ENCODE results near the gene C5AR2. TPM values are rescaled to one million over a fixed set of nuclear protein-coding genes. Genes with fewer than 3 reads are reported as not detected.
"Not testable (repeated sequence)": the region's sequence is repeated elsewhere in the genome, so short reads cannot be mapped to it uniquely, and the experiment has no call there.

The C5AR2 gene
- total RNA-seq, 1 experiment from 2014 or later: not detected

- no peak overlapping the region for H2BK12ac ChIP-seq (ENCODE audit: insufficient read length, low read depth, low read length)
- no peak overlapping the region for H3K56ac ChIP-seq (ENCODE audit: insufficient read length, low read depth, low read length)
- peak; percentile 53 for DNase-seq
- no peak overlapping the region for H3K4ac ChIP-seq (ENCODE audit: low read depth, low read length)
- no peaks in the 10 kb centered on the region for H3K4me1 Mint-ChIP-seq
- TF ChIP-seq CTCF (conservative IDR thresholded peaks at IDR 0.05): no peak
- WGBS (ENCODE audit: extremely low coverage, insufficient read length, low lambda C conversion rate): no CpG with 5 or more reads among the region's 13 CpGs
- no peak overlapping the region for H4K91ac ChIP-seq (ENCODE audit: insufficient read length, low read depth, low read length)
- no peak overlapping the region for H3K18ac ChIP-seq (ENCODE audit: insufficient read length, low read depth, low read length)
- H2BK5ac ChIP-seq (ENCODE audit: insufficient read length, low read length): no peak overlapping the region
- no peak overlapping the region for H2BK120ac ChIP-seq (ENCODE audit: low read depth, low read length, poor library complexity, severe bottlenecking)
- H3K36me3 Mint-ChIP-seq (ENCODE audit: insufficient read depth in 1 of 3, low read depth in 3 of 3): peaks cover 56 to 84% (median 72%) of the 10 kb centered on the region in 3 experiments
- no peaks in the 10 kb centered on the region for H3K9me3 ChIP-seq (ENCODE audit: control insufficient read depth, low read depth, low read length)
- H3K79me1 ChIP-seq (ENCODE audit: insufficient read depth, low read depth, low read length, poor library complexity, severe bottlenecking): no peaks in the 10 kb centered on the region
- H3K23ac ChIP-seq (ENCODE audit: insufficient read length, low read depth, low read length): no peak overlapping the region
- H3K14ac ChIP-seq (ENCODE audit: insufficient read depth, low read length): no peak overlapping the region
- no peak overlapping the region for H3K4me3 Mint-ChIP-seq
- H2BK20ac ChIP-seq (ENCODE audit: low read depth, low read length, poor library complexity, severe bottlenecking): no peak overlapping the region
- no peak overlapping the region; a peak in 1 of 7 replicates for H3K27ac Mint-ChIP-seq
- H3K27me3 Mint-ChIP-seq (ENCODE audit: low read depth): no peaks in the 10 kb centered on the region
- no peaks in the 10 kb centered on the region for H3K9me3 Mint-ChIP-seq
- no peak overlapping the region for H3K4me2 ChIP-seq (ENCODE audit: insufficient read depth, insufficient read length, low read length)
- H3K4me1 ChIP-seq (ENCODE audit: insufficient read depth, low read length): no peaks in the 10 kb centered on the region
- H2AFZ ChIP-seq (ENCODE audit: low read length): no peak overlapping the region
- no peak overlapping the region for H3K27ac ChIP-seq (ENCODE audit: insufficient read length, low read depth, low read length)
- H3K79me2 ChIP-seq (ENCODE audit: insufficient read depth, low read length): no peaks in the 10 kb centered on the region
- no peak overlapping the region for H2AK5ac ChIP-seq (ENCODE audit: insufficient read length, low read length)
- no peak overlapping the region for H3T11ph ChIP-seq (ENCODE audit: low read length)
- no peaks in the 10 kb centered on the region for H3K27me3 ChIP-seq (ENCODE audit: insufficient read depth, low read length)
- H3K23me2 ChIP-seq (ENCODE audit: insufficient read length, low read depth, low read length, poor library complexity, severe bottlenecking): no peaks in the 10 kb centered on the region
- H4K20me1 ChIP-seq (ENCODE audit: control insufficient read depth, insufficient read depth, insufficient read length): no peaks in the 10 kb centered on the region
- no peak overlapping the region for H4K8ac ChIP-seq (replicated peaks; ENCODE audit: insufficient read length, low read depth, low read length)
- H2BK15ac ChIP-seq (ENCODE audit: low read depth, low read length): no peak overlapping the region
- no peak overlapping the region for H3K9ac ChIP-seq (ENCODE audit: extremely low read depth, insufficient read length, low read length)
- H4K5ac ChIP-seq (ENCODE audit: insufficient read length, low read depth, low read length): no peak overlapping the region
These were observed 32.0 kb downstream of the C5AR2 start for GRCh38 chr19:47363758-47364531.

- not testable (repeated sequence) for H2BK15ac ChIP-seq (ENCODE audit: low read depth, low read length); H4K20me1 ChIP-seq (ENCODE audit: control insufficient read depth, insufficient read depth, insufficient read length); H2BK5ac ChIP-seq (ENCODE audit: insufficient read length, low read length); H3K4me2 ChIP-seq (ENCODE audit: insufficient read depth, insufficient read length, low read length); H3K79me2 ChIP-seq (ENCODE audit: insufficient read depth, low read length); H3K4me1 ChIP-seq (ENCODE audit: insufficient read depth, low read length); H3K18ac ChIP-seq (ENCODE audit: insufficient read length, low read depth, low read length); H3K23me2 ChIP-seq (ENCODE audit: insufficient read length, low read depth, low read length, poor library complexity, severe bottlenecking); H3K27ac Mint-ChIP-seq; H3K27me3 Mint-ChIP-seq (ENCODE audit: low read depth); H3K9me3 ChIP-seq (ENCODE audit: control insufficient read depth, low read depth, low read length); H2BK20ac ChIP-seq (ENCODE audit: low read depth, low read length, poor library complexity, severe bottlenecking); H3T11ph ChIP-seq (ENCODE audit: low read length); H4K91ac ChIP-seq (ENCODE audit: insufficient read length, low read depth, low read length); H3K23ac ChIP-seq (ENCODE audit: insufficient read length, low read depth, low read length); DNase-seq; H3K4me3 Mint-ChIP-seq; H4K8ac ChIP-seq (replicated peaks; ENCODE audit: insufficient read length, low read depth, low read length); H2AFZ ChIP-seq (ENCODE audit: low read length); H2BK12ac ChIP-seq (ENCODE audit: insufficient read length, low read depth, low read length); H2AK5ac ChIP-seq (ENCODE audit: insufficient read length, low read length); H3K4me1 Mint-ChIP-seq; H3K4ac ChIP-seq (ENCODE audit: low read depth, low read length); H2BK120ac ChIP-seq (ENCODE audit: low read depth, low read length, poor library complexity, severe bottlenecking); H3K27ac ChIP-seq (ENCODE audit: insufficient read length, low read depth, low read length); H3K14ac ChIP-seq (ENCODE audit: insufficient read depth, low read length); H3K79me1 ChIP-seq (ENCODE audit: insufficient read depth, low read depth, low read length, poor library complexity, severe bottlenecking); H3K9ac ChIP-seq (ENCODE audit: extremely low read depth, insufficient read length, low read length); H3K56ac ChIP-seq (ENCODE audit: insufficient read length, low read depth, low read length); H3K27me3 ChIP-seq (ENCODE audit: insufficient read depth, low read length); H4K5ac ChIP-seq (ENCODE audit: insufficient read length, low read depth, low read length); H3K9me3 Mint-ChIP-seq
- WGBS (ENCODE audit: extremely low coverage, insufficient read length, low lambda C conversion rate): no CpG with 5 or more reads among the region's 10 CpGs
- peaks cover 59 to 85% (median 71%) of the 10 kb centered on the region in 3 experiments; a peak in 6 of 7 replicates for H3K36me3 Mint-ChIP-seq (ENCODE audit: insufficient read depth in 1 of 3, low read depth in 3 of 3)
These were observed 33.5 kb downstream of the C5AR2 start for GRCh38 chr19:47365455-47365854.

Measured in H9 (cell line).